ENCODE results near the gene AKNA. TPM values are rescaled to one million over a fixed set of nuclear protein-coding genes. Genes with fewer than 3 reads are reported as not detected.
"Not testable (repeated sequence)": the region's sequence is repeated elsewhere in the genome, so short reads cannot be mapped to it uniquely, and the experiment has no call there.

The AKNA gene
- total RNA-seq, 4 donors from 2014 or later = 34.8 to 63.2 (median 48.6) TPM

DNA sequence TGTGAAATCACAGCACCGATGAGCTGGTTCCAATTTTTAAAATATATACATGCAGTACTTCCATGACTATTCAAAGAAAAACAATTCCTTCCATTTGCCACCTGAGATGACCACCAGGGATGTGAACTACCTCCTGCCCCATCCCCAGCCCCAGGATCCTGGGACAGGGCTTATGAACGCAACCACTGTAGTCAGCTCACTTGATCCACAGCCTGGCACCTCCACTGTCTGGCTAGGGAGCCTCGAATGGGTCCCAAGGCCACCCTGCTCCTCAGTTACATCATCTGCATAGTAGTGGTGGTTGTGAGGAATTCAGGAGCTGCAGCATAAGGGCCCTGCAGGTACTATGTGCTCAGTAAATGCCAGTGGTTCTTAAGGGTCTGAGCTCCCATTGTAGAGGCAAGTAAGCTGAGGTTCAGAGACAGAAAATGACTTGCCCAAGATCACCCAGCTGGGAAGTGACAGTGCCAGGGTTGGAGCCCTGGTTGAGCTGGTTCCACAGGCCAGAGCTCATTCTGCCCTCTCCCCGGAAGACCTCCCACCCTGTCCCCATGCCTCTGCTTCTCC lies 55.2 kb downstream of the AKNA start:
- H3K9me3 ChIP-seq; H3K4me1 ChIP-seq; H3K27ac ChIP-seq; intact Hi-C loops (cut with DNase I; ENCODE audit: low total_unique reads); H3K4me3 ChIP-seq; in situ Hi-C loops (cut with MboI; ENCODE audit: low pct_ligation_motif_present in 1 of 4, low pct_unique_long_range_greater_than_20kb in 1 of 4, low sequenced_read_pairs in 3 of 4); H3K27me3 ChIP-seq; DNase-seq: not testable (repeated sequence)
- peaks cover 0 to 15% (median 4%) of the 10 kb centered on the region in 4 donors for H3K36me3 ChIP-seq
- 72 to 100% methylated on average over 1 to 4 of the region's 4 CpGs for WGBS, 2 donors (ENCODE audit: low coverage in 1 of 2)
- TF ChIP-seq POLR2A (IDR thresholded peaks at IDR 0.05) = peak; percentile 38

DNA sequence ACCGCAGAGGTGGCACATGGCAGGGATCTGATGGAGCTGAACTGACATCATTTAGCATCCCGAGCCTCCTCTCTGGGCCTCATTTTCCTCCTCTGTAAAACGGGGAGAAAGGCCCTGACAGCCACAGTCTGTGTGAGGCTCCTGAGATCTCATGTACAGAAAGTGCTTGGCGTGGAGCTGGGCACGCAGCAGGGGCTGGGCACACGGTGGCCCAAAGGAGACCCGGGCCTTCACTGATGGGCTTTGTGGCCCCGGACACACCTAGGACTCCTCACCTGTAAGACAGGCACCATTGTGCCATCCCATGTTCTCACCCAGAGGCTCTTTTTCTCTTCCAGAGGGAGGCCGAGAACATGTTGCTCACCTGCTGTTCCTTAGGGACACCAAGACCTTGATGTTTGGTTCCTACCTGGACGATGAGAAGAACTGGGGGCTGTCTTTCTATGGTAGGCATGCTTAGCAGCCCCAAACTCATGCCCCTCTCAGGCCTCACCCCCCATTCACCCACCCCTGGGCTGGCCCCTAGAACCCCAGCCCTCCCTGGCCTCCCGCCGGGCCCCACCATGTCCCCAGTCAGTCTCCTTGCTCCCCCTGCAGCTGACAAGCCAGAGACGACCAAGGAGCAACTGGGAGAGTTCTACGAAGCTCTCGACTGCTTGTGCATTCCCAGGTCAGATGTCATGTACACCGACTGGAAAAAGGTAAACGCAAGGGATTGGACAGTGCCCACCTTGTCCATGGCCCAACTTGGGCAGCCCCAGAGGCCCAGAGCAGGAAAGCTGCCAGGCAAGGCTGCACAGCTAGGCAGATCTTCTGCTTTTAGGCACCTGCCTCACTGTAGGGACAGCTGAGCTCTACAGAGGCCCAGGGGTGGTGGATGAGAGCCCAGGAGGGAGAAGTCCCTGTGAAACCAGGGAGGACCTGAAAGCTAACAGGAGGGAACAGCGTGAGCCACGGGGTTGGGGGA lies 56.3 kb downstream of the AKNA start:
- TF ChIP-seq POLR2AphosphoS5 (IDR thresholded peaks at IDR 0.05) = peak in 1 of 3 donors; percentile 11
- intact Hi-C loops (cut with DNase I; ENCODE audit: low total_unique reads); H3K27me3 ChIP-seq; H3K27ac ChIP-seq; DNase-seq; in situ Hi-C loops (cut with MboI; ENCODE audit: low pct_ligation_motif_present in 1 of 4, low pct_unique_long_range_greater_than_20kb in 1 of 4, low sequenced_read_pairs in 3 of 4); H3K36me3 ChIP-seq; H3K4me3 ChIP-seq; H3K4me1 ChIP-seq; H3K9me3 ChIP-seq: not testable (repeated sequence)
- WGBS, 2 donors (ENCODE audit: low coverage in 1 of 2) = 72% methylated on average over 16 of the region's 19 CpGs; no CpG with 5 or more reads in 1 of the 2 donors

- 69% methylated on average over 10 of the region's 10 CpGs; no CpG with 5 or more reads in 1 of the 2 donors for WGBS, 2 donors (ENCODE audit: low coverage in 1 of 2)
- intact Hi-C loops (cut with DNase I; ENCODE audit: low total_unique reads) = no loop called here
- in situ Hi-C loops (cut with MboI; ENCODE audit: low pct_ligation_motif_present in 1 of 4, low pct_unique_long_range_greater_than_20kb in 1 of 4, low sequenced_read_pairs in 3 of 4) = no loop called here
- TF ChIP-seq, protein P1, sequence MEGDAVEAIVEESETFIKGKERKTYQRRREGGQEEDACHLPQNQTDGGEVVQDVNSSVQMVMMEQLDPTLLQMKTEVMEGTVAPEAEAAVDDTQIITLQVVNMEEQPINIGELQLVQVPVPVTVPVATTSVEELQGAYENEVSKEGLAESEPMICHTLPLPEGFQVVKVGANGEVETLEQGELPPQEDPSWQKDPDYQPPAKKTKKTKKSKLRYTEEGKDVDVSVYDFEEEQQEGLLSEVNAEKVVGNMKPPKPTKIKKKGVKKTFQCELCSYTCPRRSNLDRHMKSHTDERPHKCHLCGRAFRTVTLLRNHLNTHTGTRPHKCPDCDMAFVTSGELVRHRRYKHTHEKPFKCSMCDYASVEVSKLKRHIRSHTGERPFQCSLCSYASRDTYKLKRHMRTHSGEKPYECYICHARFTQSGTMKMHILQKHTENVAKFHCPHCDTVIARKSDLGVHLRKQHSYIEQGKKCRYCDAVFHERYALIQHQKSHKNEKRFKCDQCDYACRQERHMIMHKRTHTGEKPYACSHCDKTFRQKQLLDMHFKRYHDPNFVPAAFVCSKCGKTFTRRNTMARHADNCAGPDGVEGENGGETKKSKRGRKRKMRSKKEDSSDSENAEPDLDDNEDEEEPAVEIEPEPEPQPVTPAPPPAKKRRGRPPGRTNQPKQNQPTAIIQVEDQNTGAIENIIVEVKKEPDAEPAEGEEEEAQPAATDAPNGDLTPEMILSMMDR (IDR thresholded peaks at IDR 0.05) = no peak
- TF ChIP-seq EP300 (IDR thresholded peaks at IDR 0.05; ENCODE audit: low read depth) (no peak), POLR2AphosphoS5 (IDR thresholded peaks at IDR 0.05) (no peak), POLR2A (IDR thresholded peaks at IDR 0.05) (no peak)
- no peak overlapping the region for H3K27ac ChIP-seq
- H3K9me3 ChIP-seq = no peaks in the 10 kb centered on the region
- H3K36me3 ChIP-seq = no peaks in the 10 kb centered on the region
- no peaks in the 10 kb centered on the region for H3K27me3 ChIP-seq
- no peak overlapping the region for H3K4me3 ChIP-seq
- DNase-seq = no peak
- no peaks in the 10 kb centered on the region for H3K4me1 ChIP-seq
Measured at GRCh38 chr9:114330636-114331035, 57.1 kb downstream of the AKNA start.

GRCh38 chr9:114329625-114330022 lies 58.2 kb downstream of the AKNA start, which contains the start of gene ORM2:
Gene ORM2 (plus strand): TSS chr9:114329869. CDS start chr9:114329905, 36 bp downstream.
- H3K27ac ChIP-seq; H3K4me1 ChIP-seq; H3K4me3 ChIP-seq; intact Hi-C loops (cut with DNase I; ENCODE audit: low total_unique reads); H3K36me3 ChIP-seq; H3K27me3 ChIP-seq; in situ Hi-C loops (cut with MboI; ENCODE audit: low pct_ligation_motif_present in 1 of 4, low pct_unique_long_range_greater_than_20kb in 1 of 4, low sequenced_read_pairs in 3 of 4); H3K9me3 ChIP-seq; DNase-seq: not testable (repeated sequence)
- 30% methylated on average over 2 of the region's 10 CpGs; no CpG with 5 or more reads in 1 of the 2 donors for WGBS, 2 donors (ENCODE audit: low coverage in 1 of 2)

DNA sequence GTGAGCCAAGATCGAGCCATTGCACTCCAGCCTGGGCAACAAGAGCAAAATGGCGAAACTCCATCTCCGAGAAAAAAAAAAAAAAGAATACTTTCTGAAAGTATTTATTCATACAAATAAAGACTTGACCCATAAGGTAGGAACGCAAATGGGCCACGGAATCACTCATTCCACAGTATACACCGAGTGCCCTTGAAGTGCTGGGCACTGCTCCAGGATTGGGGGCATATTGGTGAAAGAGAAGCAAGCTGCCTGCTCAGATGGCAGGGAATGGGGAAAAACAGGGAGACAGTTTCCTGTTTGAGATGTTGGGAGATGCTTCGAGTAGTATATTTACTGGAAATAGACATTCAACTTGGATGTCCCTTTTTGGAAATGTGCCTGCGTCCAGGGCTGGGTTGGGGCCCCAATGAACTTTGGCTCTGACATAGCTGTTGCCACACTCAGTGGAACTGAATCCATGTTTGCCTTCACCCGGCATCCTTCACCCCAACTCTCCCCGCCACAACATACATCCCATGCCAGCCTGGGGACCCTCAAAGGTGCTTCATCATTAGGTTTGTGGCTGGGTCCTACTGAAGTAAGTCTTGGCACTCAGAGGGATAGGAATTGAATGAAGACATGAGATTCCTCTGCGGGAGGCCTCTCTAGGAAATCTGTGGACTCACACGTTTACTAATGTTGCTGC lies 58.7 kb downstream of the AKNA start:
- H3K27ac ChIP-seq; H3K27me3 ChIP-seq; H3K9me3 ChIP-seq; in situ Hi-C loops (cut with MboI; ENCODE audit: low pct_ligation_motif_present in 1 of 4, low pct_unique_long_range_greater_than_20kb in 1 of 4, low sequenced_read_pairs in 3 of 4); DNase-seq; H3K4me3 ChIP-seq; intact Hi-C loops (cut with DNase I; ENCODE audit: low total_unique reads); H3K36me3 ChIP-seq; H3K4me1 ChIP-seq: not testable (repeated sequence)
- WGBS, 2 donors (ENCODE audit: low coverage in 1 of 2) = 81 to 82% methylated on average over 4 to 10 of the region's 12 CpGs

GRCh38 chr9:114328357-114328820 lies 59.4 kb downstream of the AKNA start:
- intact Hi-C loops (cut with DNase I; ENCODE audit: low total_unique reads); H3K27me3 ChIP-seq; H3K9me3 ChIP-seq; H3K27ac ChIP-seq; H3K36me3 ChIP-seq; DNase-seq; H3K4me1 ChIP-seq; H3K4me3 ChIP-seq; in situ Hi-C loops (cut with MboI; ENCODE audit: low pct_ligation_motif_present in 1 of 4, low pct_unique_long_range_greater_than_20kb in 1 of 4, low sequenced_read_pairs in 3 of 4): not testable (repeated sequence)
- 33 to 79% methylated on average over 2 to 10 of the region's 10 CpGs for whole genome bisulfite sequencing, 2 donors (ENCODE audit: low coverage in 1 of 2)
